K562 (cell line): Measurements from ENCODE around the gene PODXL2.

Source experiments
- CEBPZ ChIP-seq: fragments of 150-350 bp; IDR thresholded peaks from 2 replicates; pipeline ENCODE4 v1.6.1; 2014; ENCODE audit warnings: low read depth, mild to moderate bottlenecking, low read length, borderline replicate concordance
- CTCF ChIP-seq, 3 experiments: IDR thresholded peaks in 2 of 3; conservative IDR thresholded peaks in 1 of 3; 2 replicates each; pipeline ENCODE4 v1.5.1; 2011 to 2012; ENCODE audit warnings: low read length in 3 of 3, mild to moderate bottlenecking in 3 of 3, control low read depth in 2 of 3, improper control_type of control experiment in 1 of 3, inconsistent platforms in 1 of 3, low read depth in 1 of 3, mixed read lengths in 1 of 3, moderate library complexity in 1 of 3; ENCODE audit not compliant: insufficient read depth in 2 of 3
- DPF2 ChIP-seq: fragments of 450-650 bp; IDR thresholded peaks from 2 replicates; pipeline ENCODE4 v1.6.1; 2016
- EHMT2 ChIP-seq: fragments of 450-650 bp; IDR thresholded peaks from 2 replicates; pipeline ENCODE4 v1.6.1; 2018; ENCODE audit warnings: antibody characterized with exemption
- FOSL1 ChIP-seq: fragments of 200-800 bp; sonication (Bioruptor generic); conservative IDR thresholded peaks from 2 replicates; pipeline ENCODE4 v1.6.1; 2016; ENCODE audit warnings: missing genetic modification characterization, missing compliant biosample characterization
- FUS ChIP-seq: fragments of 200-400 bp; formaldehyde crosslinking; optimal IDR thresholded peaks from 2 replicates; pipeline ENCODE3; 2017; ENCODE audit warnings: low read depth, low read length
- POLR2AphosphoS5 ChIP-seq: IDR thresholded peaks from 2 replicates; pipeline ENCODE4 v1.6.1; 2011; ENCODE audit warnings: mild to moderate bottlenecking, low read depth, low read length, moderate library complexity; ENCODE audit not compliant: control insufficient read depth, insufficient read depth

DNA sequence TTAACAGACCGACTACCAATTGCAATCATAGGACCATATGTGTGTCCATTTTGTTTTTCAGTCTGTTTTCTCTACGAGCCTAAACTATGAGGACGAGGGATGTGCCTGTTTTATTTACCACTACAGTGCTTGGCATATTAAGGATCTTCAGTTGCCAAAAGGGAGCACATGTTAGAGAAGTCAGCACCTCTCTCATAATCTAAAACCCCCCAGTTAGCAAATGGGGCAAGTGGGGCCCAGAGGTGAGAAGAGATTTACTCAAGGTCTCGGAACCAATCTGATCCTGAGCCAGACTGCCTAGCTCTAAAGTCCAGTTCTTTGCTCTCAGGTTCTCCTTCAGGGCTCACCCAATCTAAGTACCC, 578 bp upstream of the PODXL2 start:
- TF ChIP-seq CTCF (IDR thresholded peaks at IDR 0.05 in 2 of 3, conservative IDR thresholded peaks at IDR 0.05 in 1 of 3; ENCODE audit: insufficient read depth in 2 of 3, low read depth in 1 of 3, low read length in 3 of 3) (no peak), FUS (no peak), DPF2 (no peak), FOSL1 (no peak), EHMT2 (no peak), CEBPZ (no peak), POLR2AphosphoS5 (no peak)
